ENCODE results near the gene OR13A1. TPM values are rescaled to one million over a fixed set of nuclear protein-coding genes. Genes with fewer than 3 reads are reported as not detected.
"Not testable (repeated sequence)": the region's sequence is repeated elsewhere in the genome, so short reads cannot be mapped to it uniquely, and the experiment has no call there.

Gene OR13A1
- total RNA-seq, 1 donor from 2014 or later: not detected

DNA sequence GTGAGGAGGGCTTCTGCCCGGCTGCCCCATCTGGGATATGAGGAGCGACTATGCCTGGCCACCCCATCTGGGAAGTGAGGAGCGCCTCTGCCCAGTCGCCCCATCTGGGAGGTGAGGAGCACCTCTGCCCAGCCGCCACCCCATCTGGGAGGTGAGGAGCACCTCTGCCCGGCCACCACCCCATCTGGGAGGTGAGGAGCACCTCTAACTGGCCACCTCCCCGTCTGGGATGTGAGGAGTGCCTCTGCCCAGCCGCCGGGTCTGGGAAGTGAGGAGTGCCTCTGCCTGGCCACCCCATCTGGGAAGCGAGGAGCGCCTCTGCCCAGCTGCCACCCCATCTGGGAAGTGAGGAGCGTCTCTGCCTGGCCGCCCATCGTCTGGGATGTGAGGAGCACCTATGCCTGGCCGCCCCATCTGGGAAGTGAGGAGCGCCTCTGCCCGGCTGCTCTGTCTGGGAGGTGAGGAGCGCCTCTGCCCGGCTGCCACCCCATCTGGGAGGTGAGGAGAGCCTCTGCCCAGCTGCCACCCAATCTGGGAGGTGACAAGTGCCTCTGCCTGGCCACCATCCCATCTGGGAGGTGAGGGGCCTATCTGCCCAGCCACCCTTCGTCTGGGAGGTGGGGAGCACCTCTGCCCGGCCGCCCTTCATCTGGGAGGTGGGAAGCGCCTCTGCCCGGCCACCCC is 31.4 kb upstream of the OR13A1 start:
- H3K27ac ChIP-seq; H3K36me3 ChIP-seq; H3K27me3 ChIP-seq; intact Hi-C loops (cut with DNase I); H3K4me1 ChIP-seq; H3K9me3 ChIP-seq; H3K4me3 ChIP-seq; DNase-seq (ENCODE audit: extremely low spot score in 2 of 2): not testable (repeated sequence)

GRCh38 chr10:45340420-45340819 is 25.0 kb upstream of the OR13A1 start:
- H3K36me3 ChIP-seq; DNase-seq (ENCODE audit: extremely low spot score in 2 of 2); H3K4me3 ChIP-seq; intact Hi-C loops (cut with DNase I); H3K27me3 ChIP-seq; H3K27ac ChIP-seq; H3K4me1 ChIP-seq; H3K9me3 ChIP-seq: not testable (repeated sequence)

- no peak for DNase-seq (ENCODE audit: extremely low spot score in 2 of 2)
- Histone ChIP-seq H3K4me1 (no peaks in the 10 kb centered on the region), H3K4me3 (no peak overlapping the region), H3K27ac (no peak overlapping the region), H3K27me3 (no peaks in the 10 kb centered on the region), H3K36me3 (no peaks in the 10 kb centered on the region), H3K9me3 (no peaks in the 10 kb centered on the region)
- TF ChIP-seq POLR2A (IDR thresholded peaks at IDR 0.05) (no peak), CTCF (IDR thresholded peaks at IDR 0.05) (no peak), POLR2AphosphoS5 (IDR thresholded peaks at IDR 0.05; ENCODE audit: insufficient read depth in 1 of 2, low read depth in 1 of 2) (no peak)
- intact Hi-C loops (cut with DNase I): no loop called here
These were observed 24.5 kb upstream of the OR13A1 start for GRCh38 chr10:45339894-45340293.

DNA sequence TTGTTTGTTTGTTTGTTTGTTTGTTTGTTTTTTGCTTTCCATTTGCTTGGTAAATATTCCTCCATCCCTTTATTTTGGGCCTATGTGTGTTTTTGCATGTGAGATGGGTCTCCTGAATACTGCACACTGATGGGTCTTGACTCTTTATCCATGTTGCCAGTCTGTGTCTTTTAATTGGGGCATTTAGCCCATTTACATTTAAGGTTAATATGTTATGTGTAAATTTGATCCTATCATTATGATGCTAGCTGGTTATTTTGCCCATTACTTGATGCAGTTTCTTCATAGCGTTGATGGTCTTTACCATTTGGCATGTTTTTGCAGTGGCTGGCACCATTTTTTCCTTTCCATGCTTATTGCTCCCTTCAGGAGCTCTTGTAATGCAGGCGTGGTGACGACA is 16.4 kb upstream of the OR13A1 start:
- DNase-seq (ENCODE audit: extremely low spot score in 2 of 2); H3K27me3 ChIP-seq; intact Hi-C loops (cut with DNase I); H3K4me1 ChIP-seq; H3K4me3 ChIP-seq; H3K9me3 ChIP-seq; H3K36me3 ChIP-seq; H3K27ac ChIP-seq: not testable (repeated sequence)

DNA sequence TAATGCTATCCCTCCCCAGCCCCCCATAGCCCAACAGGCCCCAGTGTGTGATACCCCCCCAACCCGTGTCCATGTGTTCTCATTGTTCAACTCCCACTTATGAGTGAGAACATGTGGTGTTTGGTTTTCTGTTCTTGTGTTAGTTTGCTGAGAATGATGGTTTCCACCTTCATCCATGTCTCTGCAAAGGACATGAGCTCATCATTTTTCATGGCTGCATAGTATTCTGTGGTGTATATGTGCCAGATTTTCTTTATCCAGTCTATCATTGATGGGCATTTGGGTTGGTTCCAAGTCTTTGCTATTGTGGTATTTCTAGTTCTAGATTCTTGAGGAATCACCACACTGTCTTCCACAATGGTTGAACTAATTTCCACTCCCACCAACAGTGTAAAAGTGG is 11.5 kb upstream of the OR13A1 start:
- H3K27ac ChIP-seq; intact Hi-C loops (cut with DNase I): not testable (repeated sequence)

GRCh38 chr10:45325116-45325515 is 9.7 kb upstream of the OR13A1 start:
- DNase-seq (ENCODE audit: extremely low spot score in 2 of 2): no peak
- H3K4me1 ChIP-seq: no peaks in the 10 kb centered on the region
- H3K4me3 ChIP-seq: no peak overlapping the region
- intact Hi-C loops (cut with DNase I): no loop called here
- no peak overlapping the region for H3K27ac ChIP-seq
- no peaks in the 10 kb centered on the region for H3K9me3 ChIP-seq
- H3K36me3 ChIP-seq: no peaks in the 10 kb centered on the region
- H3K27me3 ChIP-seq: no peaks in the 10 kb centered on the region
- TF ChIP-seq POLR2AphosphoS5 (IDR thresholded peaks at IDR 0.05; ENCODE audit: insufficient read depth in 1 of 2, low read depth in 1 of 2) (no peak), POLR2A (IDR thresholded peaks at IDR 0.05) (no peak), CTCF (IDR thresholded peaks at IDR 0.05) (no peak)

More for the DNA sequence above, 11.5 kb upstream of the OR13A1 start:
- not testable (repeated sequence) for H3K9me3 ChIP-seq; H3K4me3 ChIP-seq; DNase-seq (ENCODE audit: extremely low spot score in 2 of 2); H3K4me1 ChIP-seq; H3K27me3 ChIP-seq; H3K36me3 ChIP-seq

DNA sequence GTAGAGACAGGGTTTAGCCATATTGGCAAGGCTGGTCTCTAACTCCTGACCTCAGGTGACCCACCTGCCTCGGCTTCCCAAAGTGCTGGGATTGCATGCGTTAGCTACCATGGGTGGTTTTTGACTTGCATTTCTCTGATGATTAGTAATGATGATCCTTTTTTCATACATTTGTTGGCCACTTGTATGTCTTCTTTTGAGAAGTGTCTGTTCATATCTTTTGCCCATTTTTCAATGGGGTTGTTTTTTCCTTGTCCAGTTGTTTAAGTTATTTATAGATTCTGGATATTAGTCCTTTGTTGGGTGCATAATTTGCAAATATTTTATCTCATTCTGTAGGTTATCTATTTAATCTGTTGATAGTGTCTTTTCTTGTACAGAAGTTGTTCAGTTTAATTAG is 4.3 kb upstream of the OR13A1 start:
- DNase-seq (ENCODE audit: extremely low spot score in 2 of 2): no peak
- no peak for TF ChIP-seq CTCF (IDR thresholded peaks at IDR 0.05)
- TF ChIP-seq POLR2A (IDR thresholded peaks at IDR 0.05): no peak
- no peak for TF ChIP-seq POLR2AphosphoS5 (IDR thresholded peaks at IDR 0.05; ENCODE audit: insufficient read depth in 1 of 2, low read depth in 1 of 2)
- no peaks in the 10 kb centered on the region for H3K27me3 ChIP-seq
- H3K9me3 ChIP-seq: no peaks in the 10 kb centered on the region
- no peak overlapping the region for H3K4me3 ChIP-seq
- no peaks in the 10 kb centered on the region for H3K4me1 ChIP-seq
- H3K27ac ChIP-seq: no peak overlapping the region
- intact Hi-C loops (cut with DNase I): no loop called here
- H3K36me3 ChIP-seq: no peaks in the 10 kb centered on the region

Measured in vagina (tissue), 2 donors.